HT-29 (cell line): ENCODE measurements around the gene SPATA19. TPM values are rescaled to one million over a fixed set of nuclear protein-coding genes. Genes with fewer than 3 reads are reported as not detected.

Source experiments
- DNase-seq: peaks from one replicate; pipeline ENCODE4 v3.0.0-alpha.2; 2015; ENCODE audit warnings: low spot score
- total RNA-seq: library from RNA; depleted of rRNA; stranded (reverse); fragments of >200 nt; shearing (Covaris generic); gene quantifications from 2 replicates; pipeline ENCODE4 v1.2.3, GENCODE V29; 2014

SPATA19 gene
- total RNA-seq, 1 experiment from 2014 or later: not detected

DNA sequence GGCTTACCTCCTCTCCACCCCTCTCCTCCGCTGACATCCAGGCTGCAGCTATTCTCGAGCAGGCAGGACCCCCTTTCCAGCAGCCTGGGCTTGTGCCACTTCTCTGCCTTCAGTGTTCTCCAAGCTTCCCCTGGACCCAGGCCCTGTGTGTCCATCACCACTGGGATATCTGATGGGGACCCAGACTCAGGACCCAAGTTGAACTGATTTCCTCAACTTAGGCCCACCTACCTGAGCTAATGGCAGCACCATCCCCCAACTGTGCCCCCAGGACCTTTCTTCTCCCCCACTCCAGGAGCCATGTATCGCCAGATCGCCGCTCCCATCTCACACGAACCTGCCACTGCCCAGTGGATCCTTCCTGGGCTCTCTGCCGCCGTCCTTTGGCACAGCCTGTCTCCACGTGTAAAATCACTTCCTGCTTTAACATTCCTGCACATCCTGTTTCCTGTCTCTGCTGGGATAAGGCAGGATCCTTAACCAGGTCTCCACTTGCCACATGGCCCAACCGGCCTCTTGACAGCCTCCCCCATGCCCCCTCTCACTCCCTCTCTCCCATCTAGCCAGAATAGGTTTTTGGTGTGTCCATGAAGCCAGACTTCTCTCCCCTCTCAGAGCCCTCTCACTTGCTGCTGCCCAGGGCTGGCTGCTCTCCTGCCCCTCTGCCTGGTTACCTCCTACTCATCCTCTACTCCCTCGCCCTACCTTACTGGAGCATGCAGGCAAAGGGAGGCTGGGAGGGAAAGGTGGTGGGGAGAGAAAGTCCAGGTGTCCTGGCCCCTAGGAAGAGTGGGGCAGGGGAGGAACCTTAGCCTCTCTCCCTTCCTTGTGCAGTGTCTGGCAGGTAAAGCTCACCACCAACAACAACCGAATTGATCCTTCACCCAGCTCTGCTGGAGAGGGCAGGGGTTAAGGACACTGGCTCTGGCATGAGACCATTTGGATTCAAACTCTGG is 9.4 kb downstream of the SPATA19 start:
- DNase-seq: no peak

- DNase-seq: peak; percentile 75
Measured at GRCh38 chr11:133834682-133835592, 10.4 kb downstream of the SPATA19 start.

- DNase-seq: no peak
Measured at GRCh38 chr11:133833898-133834681, 11.2 kb downstream of the SPATA19 start.

- DNase-seq: no peak
Measured at GRCh38 chr11:133832991-133833897, 12.1 kb downstream of the SPATA19 start.

DNA sequence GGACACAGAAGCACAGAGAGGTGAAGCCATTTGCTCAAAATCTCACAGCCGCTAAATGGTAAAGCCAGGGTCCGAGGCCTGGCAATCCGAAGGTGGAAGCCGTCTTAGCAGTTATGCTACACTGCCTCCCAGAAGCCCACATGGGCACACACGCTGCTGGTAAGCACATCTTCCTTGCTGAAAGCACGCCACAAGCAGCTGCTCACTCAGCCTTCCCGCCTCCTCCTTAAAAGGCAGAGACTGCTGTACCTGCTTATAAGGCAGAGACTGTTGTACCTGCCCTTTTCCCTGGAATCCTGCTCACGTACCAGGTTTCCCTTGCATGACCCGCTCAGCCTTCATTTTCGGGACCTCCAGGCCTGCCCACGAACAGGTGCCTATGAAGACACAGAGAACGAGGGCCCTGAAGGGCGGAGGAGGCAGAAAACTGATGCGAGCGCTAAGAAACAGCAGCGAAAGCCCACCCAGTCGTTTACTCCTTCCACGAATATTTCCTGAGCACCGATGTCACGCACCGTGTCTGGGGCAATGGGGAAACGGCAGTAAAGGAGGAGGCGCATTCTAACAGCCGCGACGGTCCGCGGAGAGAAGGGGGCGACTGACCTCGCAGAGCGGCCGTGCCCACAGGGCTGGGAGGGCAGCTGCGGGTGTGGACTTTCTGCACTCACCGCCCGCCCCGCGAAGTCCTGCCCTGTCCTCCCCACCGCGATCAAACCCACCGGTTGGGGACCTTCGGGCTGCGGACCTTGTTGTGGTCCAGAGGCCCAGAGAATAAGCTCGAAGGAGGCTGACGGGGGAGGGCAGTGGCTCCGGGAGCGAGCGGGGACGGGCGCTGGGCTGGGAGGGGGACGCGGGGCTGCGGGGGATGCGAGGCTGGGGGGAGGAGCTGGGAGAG is 13.0 kb downstream of the SPATA19 start:
- no peak for DNase-seq

- no peak for DNase-seq
Measured at GRCh38 chr11:133830931-133831907, 14.1 kb downstream of the SPATA19 start.

- no peak for DNase-seq
Measured at GRCh38 chr11:133829566-133829965, 15.7 kb downstream of the SPATA19 start.

GRCh38 chr11:133828871-133829270 is 16.4 kb downstream of the SPATA19 start:
- DNase-seq: no peak

- no peak for DNase-seq
Measured at GRCh38 chr11:133827556-133827955, 17.8 kb downstream of the SPATA19 start.

GRCh38 chr11:133826866-133827265 is 18.4 kb downstream of the SPATA19 start:
- DNase-seq: no peak

DNA sequence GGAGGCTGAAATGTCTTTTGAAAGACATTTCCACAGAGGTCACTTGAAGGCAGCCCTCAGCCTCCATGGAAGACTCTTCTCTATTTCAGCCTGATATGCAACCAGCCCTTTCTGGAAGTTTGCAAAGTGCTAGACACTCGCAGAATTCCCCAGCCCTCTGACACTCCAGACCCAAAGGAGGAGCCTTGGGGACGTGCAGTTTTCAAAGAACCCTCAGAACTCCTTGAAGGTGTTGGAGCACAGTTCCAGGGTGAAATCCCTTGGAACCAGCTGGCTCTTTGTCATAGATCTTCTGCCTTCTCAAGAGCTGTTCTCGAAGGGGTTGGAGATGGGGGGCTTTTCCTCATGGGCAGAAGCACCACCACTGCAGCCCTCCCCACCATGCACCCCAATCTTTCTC is 19.6 kb downstream of the SPATA19 start:
- no peak for DNase-seq

DNA sequence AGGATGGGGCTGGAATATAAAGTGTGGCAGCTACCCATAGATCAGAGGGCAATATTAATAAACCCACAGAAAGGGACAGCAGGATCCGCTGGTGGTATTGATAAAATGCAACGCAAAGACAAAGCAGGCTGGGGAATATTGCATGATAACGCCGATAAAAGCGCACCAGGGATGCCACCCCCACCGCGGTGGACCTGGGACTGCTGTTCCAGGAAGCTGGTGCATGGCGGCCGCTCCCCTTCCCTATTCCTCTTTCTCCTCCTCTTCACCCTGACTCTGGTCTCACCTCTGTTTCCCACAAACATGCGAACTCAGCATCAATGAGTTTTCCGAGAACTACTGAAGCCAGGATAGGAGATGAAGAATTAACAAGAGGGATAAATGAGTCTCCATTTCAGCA is 20.2 kb downstream of the SPATA19 start:
- DNase-seq: no peak

DNA sequence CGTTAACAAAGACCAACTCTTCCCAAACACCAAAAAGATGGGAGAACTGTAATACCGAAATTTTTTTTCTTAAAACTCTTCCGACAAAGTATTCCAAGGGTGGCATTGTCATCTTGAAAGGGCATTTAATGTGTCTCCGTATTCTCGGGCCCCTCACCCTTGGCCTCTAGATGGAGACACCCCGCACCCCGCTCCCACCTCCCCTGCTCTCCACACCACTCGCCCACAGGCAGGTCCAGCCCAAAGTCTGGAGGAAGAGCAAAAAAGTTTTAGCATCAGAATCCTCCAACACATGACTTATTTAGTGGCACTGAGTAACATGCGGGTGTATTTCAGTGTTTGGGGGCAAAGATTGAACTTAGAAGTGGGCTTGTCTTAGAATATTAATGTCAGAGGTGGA is 20.7 kb downstream of the SPATA19 start:
- DNase-seq: no peak

- no peak for DNase-seq
Measured at GRCh38 chr11:133823614-133824013, 21.7 kb downstream of the SPATA19 start.

DNA sequence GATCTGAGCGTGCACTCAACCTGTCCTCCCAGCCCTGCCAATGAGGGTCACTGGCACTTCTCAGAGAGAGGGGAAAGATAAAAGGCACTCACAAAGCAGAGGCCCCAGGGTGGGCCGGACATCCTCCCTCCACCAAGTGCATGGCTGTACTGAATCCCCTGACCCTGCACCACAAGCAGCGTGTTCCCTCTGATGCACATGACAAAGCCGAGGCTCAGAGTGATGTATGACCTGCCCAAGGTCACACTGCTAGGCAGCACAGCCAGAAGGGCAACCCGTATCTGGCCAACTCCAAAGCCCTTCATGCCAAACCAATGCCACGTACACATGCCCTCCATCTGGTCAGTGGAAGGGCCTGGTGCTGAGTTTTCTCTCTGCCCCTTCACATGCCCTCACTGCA is 22.1 kb downstream of the SPATA19 start:
- no peak for DNase-seq

DNA sequence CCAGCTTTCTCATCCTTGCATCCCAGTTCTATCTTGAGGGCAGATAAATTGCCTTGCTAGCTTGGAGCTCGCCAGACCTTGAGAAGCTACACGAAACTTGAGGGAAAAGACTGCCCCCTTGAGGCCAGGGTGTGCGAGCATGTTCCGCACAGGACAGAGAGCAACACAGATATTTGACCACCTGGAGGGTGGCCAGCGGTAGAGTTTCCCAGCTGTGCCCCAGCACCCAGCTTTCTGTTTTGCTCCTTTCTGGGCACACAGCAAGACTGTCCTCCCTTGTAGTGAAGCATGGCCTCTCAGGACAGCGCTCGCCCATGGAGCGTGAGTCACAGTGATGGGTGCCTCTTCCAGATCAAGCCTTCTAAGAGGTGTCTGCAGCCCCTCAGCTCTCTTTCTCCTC is 23.5 kb downstream of the SPATA19 start:
- peak; percentile 72 for DNase-seq

- no peak for DNase-seq
Measured at GRCh38 chr11:133819746-133820315, 25.5 kb downstream of the SPATA19 start.

GRCh38 chr11:133819114-133819513 is 26.2 kb downstream of the SPATA19 start:
- DNase-seq: no peak
